ENCODE results near the gene ESCO1. TPM values are rescaled to one million over a fixed set of nuclear protein-coding genes. Genes with fewer than 3 reads are reported as not detected.

ESCO1 gene
- total and polyA plus RNA-seq, 2 of the 13 experiments (the other 11 are each of a cell fraction or from before 2014, with no cell fraction given) = 6.3 to 19.4 TPM

GRCh38 chr18:21499997-21500396 lies 100.5 kb downstream of the ESCO1 start (continued):
- TF ChIP-seq ZNF687 (CRISPR knock-in tag; IDR thresholded peaks at IDR 0.05) (peak; percentile 79), ZNF770 (CRISPR knock-in tag; IDR thresholded peaks at IDR 0.05) (no peak), ZNF646 (CRISPR knock-in tag; IDR thresholded peaks at IDR 0.05) (no peak), ZNF773 (CRISPR knock-in tag; IDR thresholded peaks at IDR 0.05; ENCODE audit: borderline replicate concordance) (0 out of 2 replicates have a peak, but pooled peaks have one; percentile 62), CC2D1A (CRISPR knock-in tag; IDR thresholded peaks at IDR 0.05) (no peak), GFI1 (CRISPR knock-in tag; IDR thresholded peaks at IDR 0.05; ENCODE audit: borderline replicate concordance) (no peak), ZFX (CRISPR knock-in tag; IDR thresholded peaks at IDR 0.05; ENCODE audit: low read depth) (peak; percentile 44; the same call in 1 of the 2 replicates), ZFP91 (CRISPR knock-in tag; IDR thresholded peaks at IDR 0.05; ENCODE audit: borderline replicate concordance) (no peak), CREM (IDR thresholded peaks at IDR 0.05) (no peak), CREM (CRISPR knock-in tag; IDR thresholded peaks at IDR 0.05) (no peak)
- TF ChIP-seq, protein P1, sequence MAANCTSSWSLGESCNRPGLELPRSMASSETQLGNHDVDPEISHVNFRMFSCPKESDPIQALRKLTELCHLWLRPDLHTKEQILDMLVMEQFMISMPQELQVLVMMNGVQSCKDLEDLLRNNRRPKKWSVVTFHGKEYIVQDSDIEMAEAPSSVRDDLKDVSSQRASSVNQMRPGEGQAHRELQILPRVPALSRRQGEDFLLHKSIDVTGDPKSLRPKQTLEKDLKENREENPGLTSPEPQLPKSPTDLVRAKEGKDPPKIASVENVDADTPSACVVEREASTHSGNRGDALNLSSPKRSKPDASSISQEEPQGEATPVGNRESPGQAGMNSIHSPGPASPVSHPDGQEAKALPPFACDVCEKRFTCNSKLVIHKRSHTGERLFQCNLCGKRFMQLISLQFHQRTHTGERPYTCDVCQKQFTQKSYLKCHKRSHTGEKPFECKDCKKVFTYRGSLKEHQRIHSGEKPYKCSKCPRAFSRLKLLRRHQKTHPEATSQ (CRISPR knock-in tag; IDR thresholded peaks at IDR 0.05; ENCODE audit: borderline replicate concordance) = no peak
- TF ChIP-seq, protein P2, sequence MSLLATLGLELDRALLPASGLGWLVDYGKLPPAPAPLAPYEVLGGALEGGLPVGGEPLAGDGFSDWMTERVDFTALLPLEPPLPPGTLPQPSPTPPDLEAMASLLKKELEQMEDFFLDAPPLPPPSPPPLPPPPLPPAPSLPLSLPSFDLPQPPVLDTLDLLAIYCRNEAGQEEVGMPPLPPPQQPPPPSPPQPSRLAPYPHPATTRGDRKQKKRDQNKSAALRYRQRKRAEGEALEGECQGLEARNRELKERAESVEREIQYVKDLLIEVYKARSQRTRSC (CRISPR knock-in tag; IDR thresholded peaks at IDR 0.05; ENCODE audit: low read depth) = no peak
